H1 (cell line): ENCODE data around the gene MTX1. TPM values are rescaled to one million over a fixed set of nuclear protein-coding genes. Genes with fewer than 3 reads are reported as not detected.

Experiments
- CTCF ChIA-PET: fragments of 300-600 bp; sonication (Branson Sonifier 250); formaldehyde crosslinking; loops from one replicate; lab custom pipeline; 2021; ENCODE audit not compliant: partially characterized antibody; lab: Charles Lee
- POLR2A ChIA-PET: fragments of 300-600 bp; sonication (Branson Sonifier 250); formaldehyde crosslinking; loops from one replicate; lab custom pipeline; 2021; ENCODE audit warnings: inconsistent platforms; ENCODE audit not compliant: partially characterized antibody; lab: Charles Lee
- DNase-seq, 2 experiments: peaks; one replicate each; pipeline versions ENCODE4 v3.0.0 to v3.0.0-alpha.2; 2010 to 2022; ENCODE audit warnings: low spot score in 2 of 2, low read depth in 1 of 2, mixed read lengths in 1 of 2
- FAIRE-seq: peaks from 2 replicates; lab custom pipeline; 2011; peaks lifted over from hg19 to GRCh38; lab: Jason Lieb, UNC
- H2AFZ ChIP-seq: 2 replicates; pipeline ENCODE4 v1.8.1; 2012; ENCODE audit warnings: low read length, inconsistent platforms
- H2AK5ac ChIP-seq: 2 replicates; pipeline ENCODE4 v1.6.1; 2013; ENCODE audit warnings: low read depth, low read length
- H2BK120ac ChIP-seq: replicated peaks from 2 replicates; pipeline ENCODE3; 2013; ENCODE audit warnings: low read depth, low read length, inconsistent platforms
- H2BK12ac ChIP-seq: 2 replicates; pipeline ENCODE4 v1.6.1; 2013; ENCODE audit warnings: low read depth, low read length
- H2BK15ac ChIP-seq: 2 replicates; pipeline ENCODE4 v1.6.1; 2013; ENCODE audit warnings: low read length
- H2BK20ac ChIP-seq: 2 replicates; pipeline ENCODE4 v1.6.1; 2013; ENCODE audit warnings: low read length
- H2BK5ac ChIP-seq: 2 replicates; pipeline ENCODE4 v1.6.1; 2013; ENCODE audit warnings: low read depth, low read length
- H3K14ac ChIP-seq: 2 replicates; pipeline ENCODE4 v1.6.1; 2013; ENCODE audit warnings: inconsistent platforms; ENCODE audit not compliant: insufficient read length
- H3K18ac ChIP-seq: 2 replicates; pipeline ENCODE4 v1.6.1; 2013; ENCODE audit warnings: low read length; ENCODE audit errors: extremely low read depth
- H3K23ac ChIP-seq: 2 replicates; pipeline ENCODE4 v1.6.1; 2013; ENCODE audit warnings: inconsistent platforms; ENCODE audit not compliant: insufficient read length
- H3K23me2 ChIP-seq: 2 replicates; pipeline ENCODE4 v1.6.1; 2013; ENCODE audit warnings: low read depth, low read length
- H3K27ac ChIP-seq: 2 replicates; pipeline ENCODE4 v1.6.1; 2011; ENCODE audit warnings: low read depth, low read length, inconsistent platforms
- H3K27me3 ChIP-seq, 4 experiments: replicated peaks in 1 of 4; 1 replicate in 1 of 4; 2 replicates in 3 of 4; pipeline versions ENCODE4 v1.6.1 to v1.8.1; 2011 to 2013; ENCODE audit warnings: low read length in 3 of 4, mild to moderate bottlenecking in 3 of 4, inconsistent platforms in 2 of 4, mixed read lengths in 2 of 4, moderate library complexity in 1 of 4; ENCODE audit not compliant: control insufficient read depth in 3 of 4, insufficient read depth in 3 of 4; ENCODE audit errors: extremely low read depth in 1 of 4
- H3K36me3 ChIP-seq, 4 experiments: 2 replicates each; pipeline versions ENCODE4 v1.6.1 to v1.8.1; 2011 to 2013; ENCODE audit warnings: mild to moderate bottlenecking in 4 of 4, low read length in 3 of 4, moderate library complexity in 2 of 4, control low read depth in 1 of 4, inconsistent platforms in 1 of 4; ENCODE audit not compliant: insufficient read depth in 4 of 4, control insufficient read depth in 2 of 4
- H3K4ac ChIP-seq: replicated peaks from 2 replicates; pipeline ENCODE3; 2013; ENCODE audit warnings: low read length, low read depth, mixed read lengths, inconsistent platforms; ENCODE audit not compliant: insufficient read length
- H3K4me1 ChIP-seq, 4 experiments: replicated peaks in 1 of 4; 1 replicate in 1 of 4; 2 replicates in 3 of 4; pipeline versions ENCODE4 v1.6.1 to v1.8.1; 2011 to 2013; ENCODE audit warnings: low read length in 3 of 4, inconsistent platforms in 2 of 4, mixed read lengths in 1 of 4; ENCODE audit not compliant: insufficient read depth in 4 of 4, control insufficient read depth in 3 of 4
- H3K4me2 ChIP-seq, 2 experiments: 2 replicates each; pipeline versions ENCODE4 v1.6.1 to v1.8.1; 2011 to 2013; ENCODE audit warnings: low read depth in 2 of 2, low read length in 2 of 2, control low read depth in 1 of 2, inconsistent platforms in 1 of 2, mild to moderate bottlenecking in 1 of 2; ENCODE audit not compliant: insufficient read depth in 1 of 2
- H3K4me3 ChIP-seq, 4 experiments: fragments of 200-600, 300-600 bp in 1 of 4; sonication (generic), shearing (Covaris generic), sonication (Bioruptor Twin) in 1 of 4; 2 replicates each; pipeline versions ENCODE4 v1.5.1 to v1.8.1; 2011 to 2016; ENCODE audit warnings: low read length in 4 of 4, low read depth in 3 of 4, control low read depth in 2 of 4, inconsistent platforms in 2 of 4, mild to moderate bottlenecking in 2 of 4, mixed read lengths in 1 of 4, moderate library complexity in 1 of 4; ENCODE audit not compliant: insufficient read depth in 2 of 4; ENCODE audit errors: extremely low read depth in 1 of 4
- H3K56ac ChIP-seq: replicated peaks from 2 replicates; pipeline ENCODE3; 2013; ENCODE audit warnings: low read depth, mild to moderate bottlenecking, mixed read lengths, low read length, inconsistent platforms; ENCODE audit not compliant: insufficient read length
- H3K79me1 ChIP-seq: 2 replicates; pipeline ENCODE4 v1.6.1; 2013; ENCODE audit warnings: low read depth, low read length, control low read depth
- H3K79me2 ChIP-seq, 2 experiments: 2 replicates each; pipeline versions ENCODE4 v1.6.1 to v1.8.1; 2012 to 2013; ENCODE audit warnings: low read length in 2 of 2, mild to moderate bottlenecking in 2 of 2, inconsistent platforms in 1 of 2; ENCODE audit not compliant: insufficient read depth in 2 of 2, control insufficient read depth in 1 of 2
- H3K9ac ChIP-seq, 4 experiments: replicated peaks in 1 of 4; 1 replicate in 1 of 4; 2 replicates in 3 of 4; pipeline versions ENCODE4 v1.6.1 to v1.8.1; 2011 to 2013; ENCODE audit warnings: low read depth in 3 of 4, low read length in 3 of 4, control low read depth in 2 of 4, mild to moderate bottlenecking in 2 of 4, moderate library complexity in 2 of 4, inconsistent platforms in 1 of 4; ENCODE audit errors: extremely low read depth in 1 of 4
- H3K9me3 ChIP-seq, 2 experiments: 2 replicates each; pipeline versions ENCODE4 v1.6.1 to v1.8.1; 2012 to 2013; ENCODE audit warnings: mild to moderate bottlenecking in 2 of 2, moderate library complexity in 2 of 2, control low read depth in 1 of 2, inconsistent platforms in 1 of 2, low read depth in 1 of 2, low read length in 1 of 2, mixed read lengths in 1 of 2; ENCODE audit not compliant: insufficient read depth in 2 of 2
- H4K20me1 ChIP-seq, 2 experiments: replicated peaks in 1 of 2; 2 replicates each; pipeline versions ENCODE3 to v1.8.1; 2011 to 2013; ENCODE audit warnings: inconsistent platforms in 2 of 2, low read length in 2 of 2, mild to moderate bottlenecking in 1 of 2; ENCODE audit not compliant: insufficient read depth in 2 of 2, control insufficient read depth in 1 of 2
- H4K5ac ChIP-seq: 2 replicates; pipeline ENCODE4 v1.6.1; 2013; ENCODE audit warnings: low read length, low read depth, mixed read lengths, inconsistent platforms; ENCODE audit not compliant: insufficient read length
- H4K8ac ChIP-seq: 2 replicates; pipeline ENCODE4 v1.8.0; 2013; ENCODE audit warnings: mild to moderate bottlenecking, moderate library complexity, low read length, inconsistent platforms; ENCODE audit not compliant: insufficient read depth; ENCODE audit errors: extremely low read depth
- H4K91ac ChIP-seq: replicated peaks from 2 replicates; pipeline ENCODE3; 2013; ENCODE audit warnings: low read length, mixed read lengths, inconsistent platforms; ENCODE audit not compliant: insufficient read length
- ASH2L ChIP-seq: fragments of 200-600, 300-600 bp; sonication (generic); IDR thresholded peaks from one replicate; pipeline ENCODE4 v1.7.1; 2017; ENCODE audit warnings: low read length
- CEBPB ChIP-seq: IDR thresholded peaks from 2 replicates; pipeline ENCODE4 v1.6.1; 2012; ENCODE audit warnings: low read depth, low read length
- POLR2A ChIP-seq, 2 experiments: IDR thresholded peaks; 1 replicate in 1 of 2; 2 replicates in 1 of 2; pipeline ENCODE4 v1.6.1; 2011; ENCODE audit warnings: low read depth in 2 of 2, low read length in 2 of 2, mild to moderate bottlenecking in 2 of 2; ENCODE audit errors: control extremely low read depth in 1 of 2
- SIRT6 ChIP-seq: IDR thresholded peaks from one replicate; pipeline ENCODE4 v1.7.1; 2012; ENCODE audit warnings: low read length, inconsistent platforms
- WGBS, 2 experiments: shearing (Covaris generic) in 1 of 2; methylation state at CpG; one replicate each; pipeline versions ENCODE4 v1.1.6 to v1.1.7; 2013 to 2015; ENCODE audit warnings: low lambda C conversion rate in 2 of 2, mixed read lengths in 2 of 2, inconsistent platforms in 1 of 2, low coverage in 1 of 2, missing lambda C conversion rate in 1 of 2; ENCODE audit not compliant: insufficient replicate concordance in 2 of 2, insufficient coverage in 1 of 2, insufficient read length in 1 of 2; ENCODE audit errors: extremely low coverage in 1 of 2, missing lambda C conversion rate in 1 of 2; 5-methylcytosine and 5-hydroxymethylcytosine counted together
- polyA plus RNA-seq, 7 experiments: library from polyadenylated mRNA; depleted of rRNA in 3 of 7; stranded (reverse) in 5 of 7; unstranded in 2 of 7; fragments of >200 nt in 5 of 7; fragments of 200-250 nt in 2 of 7; gene quantifications; 1 replicate in 5 of 7; 2 replicates in 1 of 7; 4 replicates in 1 of 7; pipeline versions ENCODE4 v1.2.1 to v1.2.3, GENCODE V29; 2011 to 2013; ENCODE audit warnings: missing spikeins in 2 of 7, mixed read lengths in 2 of 7
- total RNA-seq: library from RNA; stranded (reverse); fragmentation: NEBNext Ultra II Directional; extraction: Animal tissue kit (Norgen Biotek cat#: 25700); gene quantifications from 2 replicates; pipeline ENCODE4 v1.2.1, GENCODE V29; 2021

The MTX1 gene
- total and polyA plus RNA-seq, 2 of the 8 experiments (the other 6 are each of a cell fraction or from before 2014, with no cell fraction given) = 47.9 to 131 TPM

GRCh38 chr1:155166051-155166470 lies 42.4 kb upstream of the MTX1 start:
- H3K27me3 ChIP-seq = no peaks in the 10 kb centered on the region
- H2BK5ac ChIP-seq = 0 out of 2 replicates have a peak overlapping the region, but pooled peaks have one; percentile 60
- H3K9me3 ChIP-seq = no peaks in the 10 kb centered on the region
- H2AFZ ChIP-seq = peak overlapping the region; percentile 37; the same call in 1 of the 2 replicates
- H3K56ac ChIP-seq = no peak overlapping the region
- H2AK5ac ChIP-seq = no peak overlapping the region
- peak overlapping the region; percentile 42; the same call in 1 of the 2 replicates for H4K8ac ChIP-seq
- H4K91ac ChIP-seq = peak overlapping the region; percentile 4
- H3K4me1 ChIP-seq = peaks cover 2 to 17% (median 13%) of the 10 kb centered on the region in 4 experiments
- H3K79me2 ChIP-seq = no peaks in the 10 kb centered on the region
- peak overlapping the region; percentile 46 for H4K5ac ChIP-seq
- TF ChIP-seq CEBPB (no peak), SIRT6 (no peak), ASH2L (peak; percentile 30), POLR2A (IDR thresholded peaks at IDR 0.05; ENCODE audit: control extremely low read depth in 1 of 2, low read depth in 2 of 2, low read length in 2 of 2) (0 out of 3 replicates have a peak, but pooled peaks of 1 of the 2 experiments have one; percentile 29)
- no peak overlapping the region for H3K27ac ChIP-seq
- H4K20me1 ChIP-seq = no peaks in the 10 kb centered on the region
- H3K36me3 ChIP-seq = peaks cover 0 to 10% (median 7%) of the 10 kb centered on the region in 4 experiments; a peak in 4 of 8 replicates
- WGBS, 2 experiments = 29% methylated on average over 8 of the region's 8 CpGs; no CpG with 5 or more reads in 1 of the 2 experiments
- H2BK12ac ChIP-seq = no peak overlapping the region
- H3K4ac ChIP-seq = no peak overlapping the region
- peak overlapping the region in 1 of 4 experiments; percentile 8; a peak in 1 of 7 replicates for H3K9ac ChIP-seq
- CTCF ChIA-PET = interaction anchor here (0.6 to 12.4 kb wide), 22 partner anchors 9 to 559 kb away, joined by 3 to 215 read pairs (median 13); partner anchors contain the start of genes DPM3, EFNA1, EFNA4 and SLC50A1
- no peak overlapping the region for H3K23ac ChIP-seq
- H2BK120ac ChIP-seq = no peak overlapping the region
- peak overlapping the region; percentile 63 to 100 for H3K4me2 ChIP-seq
- no peak overlapping the region for H3K14ac ChIP-seq
- 0 out of 2 replicates have a peak overlapping the region, but pooled peaks have one; percentile 2 for H2BK20ac ChIP-seq
- FAIRE-seq (no peak), DNase-seq (peak in 1 of 2 experiments; percentile 68)
- H3K18ac ChIP-seq = peak overlapping the region; percentile 73
- no peak overlapping the region for H2BK15ac ChIP-seq
- H3K23me2 ChIP-seq = peaks cover 11% of the 10 kb centered on the region
- H3K4me3 ChIP-seq = peak overlapping the region; percentile 28 to 71 (median 32); a peak in 6 of 8 replicates
- no peaks in the 10 kb centered on the region for H3K79me1 ChIP-seq
- POLR2A ChIA-PET = interaction anchor here (0.6 to 3.0 kb wide), 11 partner anchors 9 to 195 kb away, joined by 3 to 24 read pairs (median 4); partner anchors contain the start of gene SLC50A1
